Activated gamma-delta T cell treated with anti-CD3 and anti-CD28 coated beads, Interleukin-2, amount 50 U/mL, for 16 hours (primary cell): ENCODE results near the gene ARHGEF33.

ENCODE experiments used
- DNase-seq: peaks from one replicate; pipeline ENCODE4 v3.0.0-alpha.2; 2020; ENCODE audit warnings: low read depth

ARHGEF33 gene

DNA sequence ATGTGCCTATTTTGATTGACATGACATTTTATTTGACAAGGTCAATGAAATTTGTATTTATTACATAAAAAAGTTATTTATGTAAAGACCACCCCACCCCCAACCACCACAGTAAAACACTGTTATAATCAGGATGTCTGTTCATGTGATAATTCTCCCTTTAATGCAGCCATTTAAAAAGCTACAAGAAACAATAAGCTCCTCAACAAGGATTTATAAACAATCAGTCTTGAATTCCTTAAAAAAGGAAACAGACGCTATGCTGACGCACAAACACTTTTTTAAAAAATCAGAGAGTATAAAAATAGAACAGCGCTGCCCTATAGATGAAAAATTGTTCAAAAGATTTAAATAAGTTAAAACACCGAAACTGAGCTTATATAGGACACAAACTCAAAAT is 129.0 kb downstream of the ARHGEF33 start:
- DNase-seq = no peak

DNA sequence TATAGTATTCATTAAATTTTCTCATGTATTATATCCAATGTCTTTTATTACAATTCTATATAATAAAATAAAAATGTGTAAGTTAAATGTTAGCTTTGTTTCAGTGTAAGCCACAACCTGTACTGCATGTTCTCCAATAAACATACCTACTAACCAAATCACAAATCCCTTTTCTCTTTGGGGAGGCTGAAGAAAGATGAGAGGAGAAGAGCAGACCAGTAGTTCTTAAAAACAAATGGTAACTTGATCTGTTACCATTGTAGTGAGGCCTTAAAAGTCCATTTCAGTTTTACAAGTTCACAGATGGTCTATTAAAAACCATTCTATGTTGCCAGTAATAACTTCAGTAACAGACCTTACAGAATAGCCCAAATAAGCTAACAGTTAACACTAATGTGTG is 130.7 kb downstream of the ARHGEF33 start:
- no peak for DNase-seq

DNA sequence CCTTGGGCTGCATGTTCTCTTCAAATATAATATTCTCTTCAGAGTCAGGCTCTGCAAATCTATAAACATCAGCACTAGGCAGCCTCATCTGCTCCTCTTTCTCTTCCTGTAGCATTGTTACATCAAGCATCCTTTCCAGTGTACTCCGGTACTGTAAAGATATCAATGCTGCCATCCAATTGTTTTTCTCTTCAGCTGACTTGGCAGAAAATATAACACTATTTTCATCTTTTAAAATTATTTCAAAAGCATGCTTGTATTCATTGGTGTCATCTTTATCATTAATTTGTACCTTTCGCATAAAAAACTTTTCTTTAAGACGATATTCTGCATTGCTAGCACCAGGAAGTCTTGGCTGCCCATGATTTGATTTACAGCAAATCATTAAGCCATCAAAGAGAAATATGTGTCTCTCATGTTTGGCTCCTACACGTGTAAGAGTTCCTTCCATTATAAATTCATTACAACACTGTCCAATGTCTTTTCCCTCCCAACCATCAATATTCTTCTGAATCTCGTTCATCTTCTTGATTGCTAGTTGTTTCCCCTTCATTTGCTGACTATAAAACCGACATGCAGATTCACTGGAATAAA is 133.1 kb downstream of the ARHGEF33 start:
- no peak for DNase-seq

DNA sequence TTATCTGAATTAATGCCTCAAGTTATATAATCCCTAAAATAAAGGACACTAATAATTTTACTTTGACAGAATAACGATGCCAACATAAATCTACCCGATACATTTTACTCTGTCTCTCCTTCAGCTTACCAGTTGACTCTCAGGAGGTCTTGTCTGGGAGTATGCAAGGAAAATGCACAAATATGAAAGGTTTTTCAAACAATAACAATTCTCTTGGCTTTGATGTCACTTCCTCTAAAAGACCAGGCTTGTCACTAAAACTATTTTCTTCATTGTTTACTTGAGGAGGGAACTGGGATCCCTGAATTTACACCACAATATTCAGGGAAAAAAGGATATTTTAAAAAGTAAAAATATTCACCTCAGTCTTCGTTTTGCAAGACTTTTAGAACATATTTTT is 134.0 kb downstream of the ARHGEF33 start:
- no peak for DNase-seq

DNA sequence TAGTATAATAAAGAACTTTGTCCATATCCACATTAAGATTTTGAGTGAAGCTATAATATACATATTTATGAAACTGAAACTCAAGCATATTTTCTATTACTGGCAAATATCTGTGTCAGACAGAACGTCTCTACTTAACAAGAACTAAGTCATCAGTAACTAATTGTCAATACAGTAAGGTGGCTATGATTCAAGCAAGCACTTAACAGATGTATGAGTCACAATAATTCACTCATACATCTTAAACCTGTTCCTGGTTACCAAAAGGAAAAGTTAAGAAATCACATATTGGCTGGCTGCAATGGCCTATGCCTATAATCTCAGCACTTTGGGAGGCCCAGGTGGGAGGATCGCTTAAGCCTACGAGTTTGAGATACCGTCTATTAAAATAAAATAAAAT is 135.2 kb downstream of the ARHGEF33 start:
- no peak for DNase-seq
